DOHH2 (cell line): Measurements from ENCODE around the gene GPATCH4.

ENCODE experiments used
- H3F3A ChIP-seq: fragments of 200-600 bp; sonication (generic), shearing (Covaris generic); 2 replicates; pipeline ENCODE4 v1.6.0; 2016; ENCODE audit warnings: antibody characterized with exemption, mild to moderate bottlenecking; ENCODE audit not compliant: control insufficient read depth, insufficient read depth
- H3K27ac ChIP-seq: fragments of 200-600 bp; sonication (generic); 2 replicates; pipeline ENCODE4 v1.5.1; 2014; ENCODE audit warnings: low read depth, mild to moderate bottlenecking, low read length, moderate library complexity
- H3K27me3 ChIP-seq: fragments of 200-600 bp; sonication (generic); 2 replicates; pipeline ENCODE4 v1.6.1; 2014; ENCODE audit warnings: mild to moderate bottlenecking, low read length, mixed read lengths; ENCODE audit not compliant: control insufficient read depth
- H3K36me3 ChIP-seq: fragments of 200-600 bp; sonication (generic); 2 replicates; pipeline ENCODE4 v1.6.1; 2014; ENCODE audit warnings: mild to moderate bottlenecking, low read length, moderate library complexity, mixed read lengths; ENCODE audit not compliant: control insufficient read depth
- H3K4me1 ChIP-seq: fragments of 200-600 bp; sonication (generic); 2 replicates; pipeline ENCODE4 v1.6.1; 2014; ENCODE audit warnings: mild to moderate bottlenecking, low read length, mixed read lengths; ENCODE audit not compliant: control insufficient read depth
- H3K4me2 ChIP-seq: fragments of 200-600 bp; sonication (generic); 2 replicates; pipeline ENCODE4 v1.6.0; 2014; ENCODE audit warnings: mild to moderate bottlenecking, low read length, moderate library complexity
- H3K4me3 ChIP-seq: fragments of 200-600 bp; sonication (generic); 2 replicates; pipeline ENCODE4 v1.5.1; 2014; ENCODE audit warnings: mild to moderate bottlenecking, low read length, mixed read lengths
- H3K79me2 ChIP-seq: fragments of 200-600 bp; sonication (generic); 2 replicates; pipeline ENCODE4 v1.6.1; 2014; ENCODE audit warnings: mild to moderate bottlenecking, low read length, mixed read lengths; ENCODE audit not compliant: control insufficient read depth
- H3K9me2 ChIP-seq: fragments of 200-600 bp; sonication (generic); replicated peaks from 2 replicates; pipeline ENCODE4 v1.6.1; 2014; ENCODE audit warnings: mild to moderate bottlenecking, low read length, mixed read lengths; ENCODE audit not compliant: control insufficient read depth
- H3K9me3 ChIP-seq: fragments of 200-600 bp; sonication (generic); 2 replicates; pipeline ENCODE4 v1.6.1; 2014; ENCODE audit warnings: antibody characterized with exemption, low read length, mixed read lengths; ENCODE audit not compliant: control insufficient read depth, insufficient read depth
- H4K20me1 ChIP-seq: fragments of 200-600 bp; sonication (generic); 2 replicates; pipeline ENCODE4 v1.6.0; 2014; ENCODE audit warnings: low read depth, mild to moderate bottlenecking, antibody characterized with exemption, low read length, moderate library complexity; ENCODE audit not compliant: control insufficient read depth, insufficient read depth
- EZH2phosphoT487 ChIP-seq: fragments of 200-600 bp; sonication (generic); IDR thresholded peaks from 2 replicates; pipeline ENCODE4 v1.6.1; 2017; ENCODE audit warnings: borderline replicate concordance, mild to moderate bottlenecking, antibody characterized with exemption, low read length, moderate library complexity, mixed read lengths
- TF ChIP-seq, protein P1 (sequence below): fragments of 200-600 bp; sonication (generic); IDR thresholded peaks from one replicate; pipeline ENCODE4 v1.5.1; 2014; ENCODE audit warnings: antibody characterized with exemption, mild to moderate bottlenecking, low read depth, low read length; ENCODE audit not compliant: poor library complexity, severe bottlenecking

GPATCH4 gene

DNA sequence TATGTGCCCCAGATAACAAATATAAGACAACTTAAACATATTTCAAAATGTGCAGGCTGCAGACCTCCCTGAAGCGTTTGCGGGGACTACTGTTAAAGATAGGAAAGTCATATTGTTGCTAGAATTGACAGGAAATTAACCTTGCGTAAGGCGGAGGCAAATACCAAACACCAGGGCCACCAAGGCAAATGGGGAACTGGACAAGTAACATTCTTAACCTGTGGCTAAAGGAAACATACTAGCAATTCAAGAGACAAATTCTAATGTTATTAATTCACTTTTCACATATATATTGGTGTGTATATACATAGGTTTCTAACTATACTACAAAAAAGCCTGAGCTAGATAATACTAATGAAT lies 24.8 kb upstream of the GPATCH4 start:
- no peaks in the 10 kb centered on the region for H3K36me3 ChIP-seq
- peaks cover 61% of the 10 kb centered on the region for H3K4me1 ChIP-seq
- no peak overlapping the region for H3K4me2 ChIP-seq
- no peak overlapping the region for H3K27ac ChIP-seq
- no peaks in the 10 kb centered on the region for H3K79me2 ChIP-seq
- peaks cover 14% of the 10 kb centered on the region for H3F3A ChIP-seq
- TF ChIP-seq EZH2phosphoT487: no peak
- TF ChIP-seq, protein P1, sequence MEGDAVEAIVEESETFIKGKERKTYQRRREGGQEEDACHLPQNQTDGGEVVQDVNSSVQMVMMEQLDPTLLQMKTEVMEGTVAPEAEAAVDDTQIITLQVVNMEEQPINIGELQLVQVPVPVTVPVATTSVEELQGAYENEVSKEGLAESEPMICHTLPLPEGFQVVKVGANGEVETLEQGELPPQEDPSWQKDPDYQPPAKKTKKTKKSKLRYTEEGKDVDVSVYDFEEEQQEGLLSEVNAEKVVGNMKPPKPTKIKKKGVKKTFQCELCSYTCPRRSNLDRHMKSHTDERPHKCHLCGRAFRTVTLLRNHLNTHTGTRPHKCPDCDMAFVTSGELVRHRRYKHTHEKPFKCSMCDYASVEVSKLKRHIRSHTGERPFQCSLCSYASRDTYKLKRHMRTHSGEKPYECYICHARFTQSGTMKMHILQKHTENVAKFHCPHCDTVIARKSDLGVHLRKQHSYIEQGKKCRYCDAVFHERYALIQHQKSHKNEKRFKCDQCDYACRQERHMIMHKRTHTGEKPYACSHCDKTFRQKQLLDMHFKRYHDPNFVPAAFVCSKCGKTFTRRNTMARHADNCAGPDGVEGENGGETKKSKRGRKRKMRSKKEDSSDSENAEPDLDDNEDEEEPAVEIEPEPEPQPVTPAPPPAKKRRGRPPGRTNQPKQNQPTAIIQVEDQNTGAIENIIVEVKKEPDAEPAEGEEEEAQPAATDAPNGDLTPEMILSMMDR: peak; percentile 5
- no peak overlapping the region for H3K4me3 ChIP-seq
- peaks cover 32% of the 10 kb centered on the region for H3K27me3 ChIP-seq
- H3K9me3 ChIP-seq: no peaks in the 10 kb centered on the region
- H3K9me2 ChIP-seq: no peaks in the 10 kb centered on the region
- no peaks in the 10 kb centered on the region for H4K20me1 ChIP-seq

- no peak overlapping the region for H3K27ac ChIP-seq
- H3K4me1 ChIP-seq: peaks cover 56% of the 10 kb centered on the region
- no peaks in the 10 kb centered on the region for H4K20me1 ChIP-seq
- H3K4me3 ChIP-seq: no peak overlapping the region
- H3K4me2 ChIP-seq: peak overlapping the region; percentile 65
- peaks cover 36% of the 10 kb centered on the region for H3K27me3 ChIP-seq
- H3K9me2 ChIP-seq: no peaks in the 10 kb centered on the region
- H3K79me2 ChIP-seq: no peaks in the 10 kb centered on the region
- TF ChIP-seq, protein P1: peak; percentile 96
- peak; percentile 82; the same call in 1 of the 2 replicates for TF ChIP-seq EZH2phosphoT487
- H3F3A ChIP-seq: peaks cover 14% of the 10 kb centered on the region
- no peaks in the 10 kb centered on the region for H3K36me3 ChIP-seq
- H3K9me3 ChIP-seq: no peaks in the 10 kb centered on the region
These were observed 24.3 kb upstream of the GPATCH4 start for GRCh38 chr1:156625436-156626078.

GRCh38 chr1:156624814-156625435 lies 23.6 kb upstream of the GPATCH4 start:
- Histone ChIP-seq H3F3A (peaks cover 14% of the 10 kb centered on the region), H4K20me1 (no peaks in the 10 kb centered on the region), H3K27ac (no peak overlapping the region), H3K9me2 (no peaks in the 10 kb centered on the region), H3K27me3 (peaks cover 42% of the 10 kb centered on the region), H3K4me2 (peak overlapping the region; percentile 65), H3K36me3 (no peaks in the 10 kb centered on the region), H3K9me3 (no peaks in the 10 kb centered on the region), H3K4me1 (peaks cover 50% of the 10 kb centered on the region), H3K79me2 (no peaks in the 10 kb centered on the region), H3K4me3 (no peak overlapping the region)
- TF ChIP-seq, protein P1: no peak
- TF ChIP-seq EZH2phosphoT487: no peak
